ENCODE data around the gene PRIMA1. TPM values are rescaled to one million over a fixed set of nuclear protein-coding genes. Genes with fewer than 3 reads are reported as not detected.

Gene PRIMA1
- total RNA-seq, 1 experiment from 2014 or later = 2.3 TPM

- H2BK12ac ChIP-seq (ENCODE audit: insufficient read length, low read depth, low read length) = no peak overlapping the region
- no peak overlapping the region for H3K4ac ChIP-seq (ENCODE audit: low read depth, low read length)
- H3K23me2 ChIP-seq (ENCODE audit: insufficient read length, low read depth, low read length, poor library complexity, severe bottlenecking) = no peaks in the 10 kb centered on the region
- no peaks in the 10 kb centered on the region for H3K36me3 Mint-ChIP-seq (ENCODE audit: insufficient read depth in 1 of 3, low read depth in 3 of 3)
- no peak overlapping the region for H3K9ac ChIP-seq (ENCODE audit: extremely low read depth, insufficient read length, low read length)
- H2BK120ac ChIP-seq (ENCODE audit: low read depth, low read length, poor library complexity, severe bottlenecking) = no peak overlapping the region
- no peak overlapping the region for H2BK5ac ChIP-seq (ENCODE audit: insufficient read length, low read length)
- no peak overlapping the region for H3K56ac ChIP-seq (ENCODE audit: insufficient read length, low read depth, low read length)
- no peaks in the 10 kb centered on the region for H3K9me3 Mint-ChIP-seq
- H3K4me1 Mint-ChIP-seq = peaks cover 21 to 22% of the 10 kb centered on the region in 2 experiments
- H3K9me3 ChIP-seq (ENCODE audit: control insufficient read depth, low read depth, low read length) = no peaks in the 10 kb centered on the region
- no peak for DNase-seq
- H3K27ac ChIP-seq (ENCODE audit: insufficient read length, low read depth, low read length) = no peak overlapping the region
- no peak overlapping the region for H4K5ac ChIP-seq (ENCODE audit: insufficient read length, low read depth, low read length)
- no peak overlapping the region for H3T11ph ChIP-seq (ENCODE audit: low read length)
- H3K14ac ChIP-seq (ENCODE audit: insufficient read depth, low read length) = no peak overlapping the region
- H2BK15ac ChIP-seq (ENCODE audit: low read depth, low read length) = no peak overlapping the region
- no CpG with 5 or more reads among the region's 13 CpGs for WGBS (ENCODE audit: extremely low coverage, insufficient read length, low lambda C conversion rate)
- H2AK5ac ChIP-seq (ENCODE audit: insufficient read length, low read length) = no peak overlapping the region
- H3K4me3 Mint-ChIP-seq = no peak overlapping the region; a peak in 1 of 5 replicates
- H3K79me2 ChIP-seq (ENCODE audit: insufficient read depth, low read length) = no peaks in the 10 kb centered on the region
- no peaks in the 10 kb centered on the region; the same call in none of the 2 replicates for H3K27me3 Mint-ChIP-seq (ENCODE audit: low read depth)
- H3K27ac Mint-ChIP-seq = no peak overlapping the region
- H3K79me1 ChIP-seq (ENCODE audit: insufficient read depth, low read depth, low read length, poor library complexity, severe bottlenecking) = no peaks in the 10 kb centered on the region
- H4K91ac ChIP-seq (ENCODE audit: insufficient read length, low read depth, low read length) = no peak overlapping the region
- no peaks in the 10 kb centered on the region for H4K20me1 ChIP-seq (ENCODE audit: control insufficient read depth, insufficient read depth, insufficient read length)
- no peaks in the 10 kb centered on the region for H3K27me3 ChIP-seq (ENCODE audit: insufficient read depth, low read length)
- no peak overlapping the region for H4K8ac ChIP-seq (replicated peaks; ENCODE audit: insufficient read length, low read depth, low read length)
- H3K23ac ChIP-seq (ENCODE audit: insufficient read length, low read depth, low read length) = no peak overlapping the region
- H2BK20ac ChIP-seq (ENCODE audit: low read depth, low read length, poor library complexity, severe bottlenecking) = no peak overlapping the region
- no peak overlapping the region for H2AFZ ChIP-seq (ENCODE audit: low read length)
- no peak for TF ChIP-seq CTCF (conservative IDR thresholded peaks at IDR 0.05)
- H3K4me2 ChIP-seq (ENCODE audit: insufficient read depth, insufficient read length, low read length) = no peak overlapping the region
- H3K18ac ChIP-seq (ENCODE audit: insufficient read length, low read depth, low read length) = no peak overlapping the region
- H3K4me1 ChIP-seq (ENCODE audit: insufficient read depth, low read length) = no peaks in the 10 kb centered on the region; the same call in 1 of the 2 replicates
Measured at GRCh38 chr14:93713726-93714405, 74.4 kb downstream of the PRIMA1 start.

Data from H9 (cell line).